Measurements from ENCODE around the gene BFSP2.

GRCh38 chr3:133469140-133469731 is 69.4 kb downstream of the BFSP2 start:
- TF ChIP-seq EZH2phosphoT487 (conservative IDR thresholded peaks at IDR 0.05; ENCODE audit: low read length) (no peak), CTCF (IDR thresholded peaks at IDR 0.05; ENCODE audit: insufficient read depth, low read length, poor library complexity, severe bottlenecking) (no peak)
